HL-60 (cell line): ENCODE data around the gene ZNF275.

Experiments used
- CTCF ChIP-seq: IDR thresholded peaks from one replicate; pipeline ENCODE4 v1.5.1; 2011; ENCODE audit warnings: low read length, control low read depth, inconsistent platforms; ENCODE audit not compliant: insufficient read depth
- GABPA ChIP-seq: IDR thresholded peaks from 2 replicates; pipeline ENCODE4 v1.6.1; 2012; ENCODE audit warnings: low read depth
- POLR2AphosphoS5 ChIP-seq: IDR thresholded peaks from 2 replicates; pipeline ENCODE4 v1.6.1; 2012; ENCODE audit warnings: low read depth
- SPI1 ChIP-seq: IDR thresholded peaks from 2 replicates; pipeline ENCODE4 v1.6.1; 2012; ENCODE audit warnings: low read depth, mild to moderate bottlenecking, borderline replicate concordance
- TF ChIP-seq, protein P1 (sequence below): IDR thresholded peaks from 2 replicates; pipeline ENCODE4 v1.6.1; 2012; ENCODE audit warnings: low read depth; ENCODE audit not compliant: insufficient replicate concordance

- no peak for TF ChIP-seq CTCF
- no peak for TF ChIP-seq SPI1
- TF ChIP-seq POLR2AphosphoS5, result no peak
- TF ChIP-seq, protein P1, sequence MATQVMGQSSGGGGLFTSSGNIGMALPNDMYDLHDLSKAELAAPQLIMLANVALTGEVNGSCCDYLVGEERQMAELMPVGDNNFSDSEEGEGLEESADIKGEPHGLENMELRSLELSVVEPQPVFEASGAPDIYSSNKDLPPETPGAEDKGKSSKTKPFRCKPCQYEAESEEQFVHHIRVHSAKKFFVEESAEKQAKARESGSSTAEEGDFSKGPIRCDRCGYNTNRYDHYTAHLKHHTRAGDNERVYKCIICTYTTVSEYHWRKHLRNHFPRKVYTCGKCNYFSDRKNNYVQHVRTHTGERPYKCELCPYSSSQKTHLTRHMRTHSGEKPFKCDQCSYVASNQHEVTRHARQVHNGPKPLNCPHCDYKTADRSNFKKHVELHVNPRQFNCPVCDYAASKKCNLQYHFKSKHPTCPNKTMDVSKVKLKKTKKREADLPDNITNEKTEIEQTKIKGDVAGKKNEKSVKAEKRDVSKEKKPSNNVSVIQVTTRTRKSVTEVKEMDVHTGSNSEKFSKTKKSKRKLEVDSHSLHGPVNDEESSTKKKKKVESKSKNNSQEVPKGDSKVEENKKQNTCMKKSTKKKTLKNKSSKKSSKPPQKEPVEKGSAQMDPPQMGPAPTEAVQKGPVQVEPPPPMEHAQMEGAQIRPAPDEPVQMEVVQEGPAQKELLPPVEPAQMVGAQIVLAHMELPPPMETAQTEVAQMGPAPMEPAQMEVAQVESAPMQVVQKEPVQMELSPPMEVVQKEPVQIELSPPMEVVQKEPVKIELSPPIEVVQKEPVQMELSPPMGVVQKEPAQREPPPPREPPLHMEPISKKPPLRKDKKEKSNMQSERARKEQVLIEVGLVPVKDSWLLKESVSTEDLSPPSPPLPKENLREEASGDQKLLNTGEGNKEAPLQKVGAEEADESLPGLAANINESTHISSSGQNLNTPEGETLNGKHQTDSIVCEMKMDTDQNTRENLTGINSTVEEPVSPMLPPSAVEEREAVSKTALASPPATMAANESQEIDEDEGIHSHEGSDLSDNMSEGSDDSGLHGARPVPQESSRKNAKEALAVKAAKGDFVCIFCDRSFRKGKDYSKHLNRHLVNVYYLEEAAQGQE, result no peak
- TF ChIP-seq GABPA, result no peak
Observed at GRCh38 chrX:153398275-153398960, 64.5 kb downstream of the ZNF275 start.
